GM12878 (cell line): Measurements from ENCODE around the gene TRIB2.

Experiments
- BRCA1 ChIP-seq: IDR thresholded peaks from 2 replicates; pipeline ENCODE4 v1.6.1; 2011; ENCODE audit warnings: low read depth, low read length, improper control_type of control experiment
- CREB1 ChIP-seq: IDR thresholded peaks from 2 replicates; pipeline ENCODE4 v1.6.1; 2012; ENCODE audit warnings: low read depth, mild to moderate bottlenecking, inconsistent platforms
- CREM ChIP-seq: IDR thresholded peaks from 2 replicates; pipeline ENCODE4 v1.6.1; 2014; ENCODE audit warnings: antibody characterized with exemption, low read depth
- EZH2 ChIP-seq: IDR thresholded peaks from 2 replicates; pipeline ENCODE4 v1.6.1; 2012; ENCODE audit warnings: low read depth, mild to moderate bottlenecking, control low read depth, inconsistent platforms, low read length, borderline replicate concordance; ENCODE audit not compliant: control insufficient read depth
- TF ChIP-seq, protein P1 (sequence below), 3 experiments: IDR thresholded peaks in 2 of 3; conservative IDR thresholded peaks in 1 of 3; 2 replicates each; pipeline ENCODE4 v1.5.1; 2011; ENCODE audit warnings: low read depth in 3 of 3, low read length in 3 of 3, mild to moderate bottlenecking in 3 of 3, control low read depth in 2 of 3, moderate library complexity in 2 of 3, inconsistent platforms in 1 of 3, mixed read lengths in 1 of 3; ENCODE audit not compliant: control insufficient read depth in 2 of 3, insufficient read depth in 1 of 3; ENCODE audit errors: extremely low read depth in 1 of 3
- TF ChIP-seq, protein P2 (sequence below): fragments of 450-650 bp; IDR thresholded peaks from 2 replicates; pipeline ENCODE4 v1.6.1; 2016; ENCODE audit warnings: mild to moderate bottlenecking, moderate library complexity, borderline replicate concordance

DNA sequence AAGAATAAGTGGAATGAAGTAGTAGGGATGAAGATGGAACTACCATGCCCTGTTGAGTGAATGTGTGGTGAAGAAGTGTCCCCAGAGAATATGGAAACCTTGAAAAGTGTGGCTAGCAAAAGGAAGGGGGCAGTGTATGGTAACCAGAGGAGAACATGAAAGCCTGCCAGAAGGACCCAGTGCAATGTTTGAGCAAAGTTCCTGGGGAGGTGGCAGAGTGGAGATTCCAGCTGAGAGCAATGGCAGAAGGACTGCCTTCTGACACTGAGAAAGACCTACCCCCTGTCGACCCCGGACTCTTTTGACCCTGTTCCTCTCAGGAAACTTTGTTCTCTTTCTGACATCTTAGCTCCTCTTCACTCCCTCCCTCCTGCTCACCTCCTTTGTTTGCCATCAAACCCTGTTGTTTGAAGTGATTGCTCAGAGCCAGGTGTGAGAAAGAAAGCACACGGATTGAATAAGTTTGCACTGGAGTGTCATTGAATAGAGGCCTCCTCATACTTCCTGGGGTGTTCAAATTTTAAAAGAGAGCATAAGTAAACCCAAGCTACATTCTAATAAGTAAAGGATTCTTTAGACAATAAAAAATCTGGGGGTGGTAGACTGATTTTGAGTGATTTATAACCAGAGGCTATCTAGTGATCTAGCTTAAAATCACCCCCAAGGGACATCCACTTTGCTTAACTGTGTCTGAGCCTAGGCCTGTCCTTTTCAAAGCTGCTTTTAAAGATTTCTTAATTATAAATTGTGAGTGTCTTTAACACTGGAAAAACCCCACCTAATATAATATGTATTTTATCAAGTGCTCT lies 57.1 kb downstream of the TRIB2 start:
- TF ChIP-seq, protein P1, sequence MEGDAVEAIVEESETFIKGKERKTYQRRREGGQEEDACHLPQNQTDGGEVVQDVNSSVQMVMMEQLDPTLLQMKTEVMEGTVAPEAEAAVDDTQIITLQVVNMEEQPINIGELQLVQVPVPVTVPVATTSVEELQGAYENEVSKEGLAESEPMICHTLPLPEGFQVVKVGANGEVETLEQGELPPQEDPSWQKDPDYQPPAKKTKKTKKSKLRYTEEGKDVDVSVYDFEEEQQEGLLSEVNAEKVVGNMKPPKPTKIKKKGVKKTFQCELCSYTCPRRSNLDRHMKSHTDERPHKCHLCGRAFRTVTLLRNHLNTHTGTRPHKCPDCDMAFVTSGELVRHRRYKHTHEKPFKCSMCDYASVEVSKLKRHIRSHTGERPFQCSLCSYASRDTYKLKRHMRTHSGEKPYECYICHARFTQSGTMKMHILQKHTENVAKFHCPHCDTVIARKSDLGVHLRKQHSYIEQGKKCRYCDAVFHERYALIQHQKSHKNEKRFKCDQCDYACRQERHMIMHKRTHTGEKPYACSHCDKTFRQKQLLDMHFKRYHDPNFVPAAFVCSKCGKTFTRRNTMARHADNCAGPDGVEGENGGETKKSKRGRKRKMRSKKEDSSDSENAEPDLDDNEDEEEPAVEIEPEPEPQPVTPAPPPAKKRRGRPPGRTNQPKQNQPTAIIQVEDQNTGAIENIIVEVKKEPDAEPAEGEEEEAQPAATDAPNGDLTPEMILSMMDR (IDR thresholded peaks at IDR 0.05 in 2 of 3, conservative IDR thresholded peaks at IDR 0.05 in 1 of 3; ENCODE audit: control insufficient read depth in 2 of 3, extremely low read depth in 1 of 3, insufficient read depth in 1 of 3, low read depth in 3 of 3, low read length in 3 of 3): no peak
- TF ChIP-seq CREM: no peak
- TF ChIP-seq BRCA1: no peak
- TF ChIP-seq CREB1: no peak
- TF ChIP-seq EZH2: no peak
- TF ChIP-seq, protein P2, sequence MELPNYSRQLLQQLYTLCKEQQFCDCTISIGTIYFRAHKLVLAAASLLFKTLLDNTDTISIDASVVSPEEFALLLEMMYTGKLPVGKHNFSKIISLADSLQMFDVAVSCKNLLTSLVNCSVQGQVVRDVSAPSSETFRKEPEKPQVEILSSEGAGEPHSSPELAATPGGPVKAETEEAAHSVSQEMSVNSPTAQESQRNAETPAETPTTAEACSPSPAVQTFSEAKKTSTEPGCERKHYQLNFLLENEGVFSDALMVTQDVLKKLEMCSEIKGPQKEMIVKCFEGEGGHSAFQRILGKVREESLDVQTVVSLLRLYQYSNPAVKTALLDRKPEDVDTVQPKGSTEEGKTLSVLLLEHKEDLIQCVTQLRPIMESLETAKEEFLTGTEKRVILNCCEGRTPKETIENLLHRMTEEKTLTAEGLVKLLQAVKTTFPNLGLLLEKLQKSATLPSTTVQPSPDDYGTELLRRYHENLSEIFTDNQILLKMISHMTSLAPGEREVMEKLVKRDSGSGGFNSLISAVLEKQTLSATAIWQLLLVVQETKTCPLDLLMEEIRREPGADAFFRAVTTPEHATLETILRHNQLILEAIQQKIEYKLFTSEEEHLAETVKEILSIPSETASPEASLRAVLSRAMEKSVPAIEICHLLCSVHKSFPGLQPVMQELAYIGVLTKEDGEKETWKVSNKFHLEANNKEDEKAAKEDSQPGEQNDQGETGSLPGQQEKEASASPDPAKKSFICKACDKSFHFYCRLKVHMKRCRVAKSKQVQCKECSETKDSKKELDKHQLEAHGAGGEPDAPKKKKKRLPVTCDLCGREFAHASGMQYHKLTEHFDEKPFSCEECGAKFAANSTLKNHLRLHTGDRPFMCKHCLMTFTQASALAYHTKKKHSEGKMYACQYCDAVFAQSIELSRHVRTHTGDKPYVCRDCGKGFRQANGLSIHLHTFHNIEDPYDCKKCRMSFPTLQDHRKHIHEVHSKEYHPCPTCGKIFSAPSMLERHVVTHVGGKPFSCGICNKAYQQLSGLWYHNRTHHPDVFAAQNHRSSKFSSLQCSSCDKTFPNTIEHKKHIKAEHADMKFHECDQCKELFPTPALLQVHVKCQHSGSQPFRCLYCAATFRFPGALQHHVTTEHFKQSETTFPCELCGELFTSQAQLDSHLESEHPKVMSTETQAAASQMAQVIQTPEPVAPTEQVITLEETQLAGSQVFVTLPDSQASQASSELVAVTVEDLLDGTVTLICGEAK: no peak
